Measurements from ENCODE around the gene NELFE. TPM values are rescaled to one million over a fixed set of nuclear protein-coding genes. Genes with fewer than 3 reads are reported as not detected.
A peak's percentile ranks its signal among the peaks of the same experiment; 100 is the strongest.
"Not testable (repeated sequence)": the region's sequence is repeated elsewhere in the genome, so short reads cannot be mapped to it uniquely, and the experiment has no call there.

NELFE gene, protein sequence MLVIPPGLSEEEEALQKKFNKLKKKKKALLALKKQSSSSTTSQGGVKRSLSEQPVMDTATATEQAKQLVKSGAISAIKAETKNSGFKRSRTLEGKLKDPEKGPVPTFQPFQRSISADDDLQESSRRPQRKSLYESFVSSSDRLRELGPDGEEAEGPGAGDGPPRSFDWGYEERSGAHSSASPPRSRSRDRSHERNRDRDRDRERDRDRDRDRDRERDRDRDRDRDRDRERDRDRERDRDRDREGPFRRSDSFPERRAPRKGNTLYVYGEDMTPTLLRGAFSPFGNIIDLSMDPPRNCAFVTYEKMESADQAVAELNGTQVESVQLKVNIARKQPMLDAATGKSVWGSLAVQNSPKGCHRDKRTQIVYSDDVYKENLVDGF
- total RNA-seq = 54.3 and 55.8 TPM in 2 replicates

DNA sequence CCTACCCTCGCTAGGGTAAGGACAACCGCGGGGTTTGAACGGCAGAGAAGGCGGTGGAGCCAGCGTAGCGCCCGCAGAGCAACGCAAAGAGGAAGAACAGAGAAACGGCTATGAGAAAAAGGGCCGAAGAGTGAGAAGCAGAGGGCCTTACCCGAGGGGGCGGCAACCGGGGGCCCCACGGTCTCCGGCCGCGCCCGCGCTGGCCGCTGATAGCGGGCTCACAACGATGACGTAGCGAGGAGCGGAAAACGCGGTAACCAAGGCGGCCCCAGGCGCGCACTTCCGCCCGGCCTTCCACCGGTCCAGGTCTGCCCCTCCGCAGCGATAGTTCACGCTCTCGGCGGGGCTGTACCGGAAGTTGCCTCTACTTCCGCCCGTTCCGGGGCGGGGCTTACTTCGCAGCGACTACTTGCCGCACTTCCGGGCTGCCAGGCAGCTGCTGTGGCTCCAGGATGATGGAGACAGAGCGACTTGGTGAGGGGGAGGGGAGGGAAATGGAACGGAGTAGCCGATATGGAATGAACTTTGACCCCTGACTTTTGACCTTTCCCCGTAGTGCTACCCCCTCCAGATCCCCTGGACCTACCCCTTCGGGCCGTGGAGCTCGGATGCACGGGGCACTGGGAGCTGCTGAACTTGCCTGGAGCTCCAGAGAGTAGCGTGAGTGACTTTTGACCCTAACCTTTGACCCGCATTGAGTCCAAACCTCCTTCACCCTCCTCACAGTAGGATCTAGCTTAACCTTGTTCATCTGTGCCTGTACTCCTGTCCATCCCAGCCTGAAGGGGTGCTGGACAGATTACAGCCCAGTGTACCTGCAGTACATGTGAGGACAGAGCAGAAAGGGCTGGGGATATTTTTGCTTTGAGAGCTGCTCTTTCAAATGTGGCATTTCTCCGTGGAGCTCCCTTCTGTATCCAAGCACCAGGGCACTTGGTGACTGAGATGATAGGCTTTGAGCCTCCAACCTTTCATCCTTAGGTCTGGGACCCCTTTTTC is at the start of gene NELFE, which contains the start of gene SKIC2:
Gene NELFE (minus strand): TSS at position 231 of the 999 bp plus-strand sequence. CDS start 525 bp downstream, outside the sequence.
Gene SKIC2 (plus strand): TSS at position 435 of the 999 bp plus-strand sequence. CDS start 18 bp downstream, at position 453.
- DNase-seq (ENCODE audit: low read depth in 2 of 2) = peak; percentile 99

DNA sequence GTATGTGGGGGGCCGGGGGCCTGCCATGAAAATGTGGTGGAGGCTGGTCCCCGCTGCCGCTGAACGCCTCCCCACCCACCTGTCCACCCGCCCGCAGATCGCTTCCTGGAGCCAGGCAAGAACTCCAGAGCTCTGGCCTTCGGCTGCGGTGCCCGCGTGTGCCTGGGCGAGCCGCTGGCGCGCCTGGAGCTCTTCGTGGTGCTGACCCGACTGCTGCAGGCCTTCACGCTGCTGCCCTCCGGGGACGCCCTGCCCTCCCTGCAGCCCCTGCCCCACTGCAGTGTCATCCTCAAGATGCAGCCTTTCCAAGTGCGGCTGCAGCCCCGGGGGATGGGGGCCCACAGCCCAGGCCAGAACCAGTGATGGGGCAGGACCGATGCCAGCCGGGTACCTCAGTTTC is 49.3 kb upstream of the NELFE start:
- not testable (repeated sequence) for DNase-seq (ENCODE audit: low read depth in 2 of 2)

DNA sequence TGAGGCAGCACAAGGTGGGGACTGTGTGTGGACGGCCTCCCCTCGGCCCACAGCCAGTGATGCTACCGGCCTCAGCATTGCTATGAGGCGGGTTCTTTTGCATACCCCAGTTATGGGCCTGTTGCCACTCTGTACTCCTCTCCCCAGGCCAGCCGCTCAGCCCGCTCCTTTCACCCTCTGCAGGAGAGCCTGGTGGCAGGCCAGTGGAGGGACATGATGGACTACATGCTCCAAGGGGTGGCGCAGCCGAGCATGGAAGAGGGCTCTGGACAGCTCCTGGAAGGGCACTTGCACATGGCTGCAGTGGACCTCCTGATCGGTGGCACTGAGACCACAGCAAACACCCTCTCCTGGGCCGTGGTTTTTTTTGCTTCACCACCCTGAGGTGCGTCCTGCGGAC is 48.3 kb upstream of the NELFE start:
- not testable (repeated sequence) for DNase-seq (ENCODE audit: low read depth in 2 of 2)

DNA sequence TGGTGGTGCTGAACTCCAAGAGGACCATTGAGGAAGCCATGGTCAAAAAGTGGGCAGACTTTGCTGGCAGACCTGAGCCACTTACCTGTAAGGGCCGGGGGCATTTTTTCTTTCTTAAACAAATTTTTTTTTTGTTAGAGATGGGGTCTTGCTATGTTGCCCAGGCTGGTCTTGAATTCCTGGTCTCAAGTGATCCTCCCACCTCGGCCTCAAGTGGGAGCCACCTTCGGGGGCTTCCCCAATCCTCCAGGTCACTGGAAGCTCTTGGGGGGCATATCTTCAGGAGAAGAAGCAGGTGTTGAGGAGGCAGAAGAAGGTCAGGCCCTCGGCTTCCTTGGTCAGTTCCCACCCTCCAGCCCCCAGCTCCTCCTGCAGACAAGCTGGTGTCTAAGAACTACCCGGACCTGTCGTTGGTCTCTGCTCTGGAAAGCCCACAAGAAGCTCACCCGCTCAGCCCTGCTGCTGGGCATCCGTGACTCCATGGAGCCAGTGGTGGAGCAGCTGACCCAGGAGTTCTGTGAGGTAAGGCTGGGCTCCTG is 47.3 kb upstream of the NELFE start:
- peak in 1 of 2 donors; percentile 0 for DNase-seq (ENCODE audit: low read depth in 2 of 2)

GRCh38 chr6:32005538-32005880 is 46.7 kb upstream of the NELFE start:
- peak in 1 of 2 donors; percentile 0 for DNase-seq (ENCODE audit: low read depth in 2 of 2)

GRCh38 chr6:32004864-32005537 is 46.2 kb upstream of the NELFE start:
- not testable (repeated sequence) for DNase-seq (ENCODE audit: low read depth in 2 of 2)

GRCh38 chr6:32004393-32004792 is 45.6 kb upstream of the NELFE start:
- DNase-seq (ENCODE audit: low read depth in 2 of 2) = not testable (repeated sequence)

- not testable (repeated sequence) for DNase-seq (ENCODE audit: low read depth in 2 of 2)
Observed at GRCh38 chr6:32003301-32003700, 44.5 kb upstream of the NELFE start.

- DNase-seq (ENCODE audit: low read depth in 2 of 2) = not testable (repeated sequence)
Observed at GRCh38 chr6:32002546-32003268, 43.9 kb upstream of the NELFE start.

DNA sequence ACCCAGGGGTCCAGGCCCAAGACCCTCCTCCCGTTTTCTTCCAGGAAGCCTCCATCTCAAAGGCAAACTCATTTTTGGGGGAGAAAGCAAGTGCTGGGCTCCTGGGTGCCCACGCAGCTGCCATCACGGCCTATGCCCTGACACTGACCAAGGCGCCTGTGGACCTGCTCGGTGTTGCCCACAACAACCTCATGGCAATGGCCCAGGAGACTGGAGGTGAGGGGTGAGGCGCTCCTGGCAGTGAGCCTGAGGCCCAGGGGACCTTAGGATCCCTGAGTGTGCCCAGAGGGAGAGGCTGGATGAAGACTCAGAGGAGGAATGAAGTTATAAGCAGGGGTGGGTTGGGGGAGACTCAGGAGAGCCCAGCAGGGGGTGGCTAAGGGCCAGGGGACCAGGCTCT is 37.6 kb upstream of the NELFE start:
- DNase-seq (ENCODE audit: low read depth in 2 of 2) = not testable (repeated sequence)

DNA sequence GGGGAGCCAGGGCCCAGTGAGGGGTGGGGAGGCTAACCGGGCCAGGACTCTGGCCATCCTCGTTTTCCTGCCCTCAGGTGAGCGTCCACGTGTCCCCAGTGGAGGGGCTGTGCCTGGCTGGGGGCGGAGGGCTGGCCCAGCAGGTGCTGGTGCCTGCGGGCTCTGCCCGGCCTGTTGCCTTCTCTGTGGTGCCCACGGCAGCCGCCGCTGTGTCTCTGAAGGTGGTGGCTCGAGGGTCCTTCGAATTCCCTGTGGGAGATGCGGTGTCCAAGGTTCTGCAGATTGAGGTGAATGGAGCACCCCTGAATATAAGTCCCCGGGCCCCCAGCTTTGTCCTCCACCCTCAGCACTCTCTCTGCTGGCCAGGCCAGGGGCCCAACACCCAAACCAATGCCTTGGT is 35.6 kb upstream of the NELFE start:
- DNase-seq (ENCODE audit: low read depth in 2 of 2) = not testable (repeated sequence)

DNA sequence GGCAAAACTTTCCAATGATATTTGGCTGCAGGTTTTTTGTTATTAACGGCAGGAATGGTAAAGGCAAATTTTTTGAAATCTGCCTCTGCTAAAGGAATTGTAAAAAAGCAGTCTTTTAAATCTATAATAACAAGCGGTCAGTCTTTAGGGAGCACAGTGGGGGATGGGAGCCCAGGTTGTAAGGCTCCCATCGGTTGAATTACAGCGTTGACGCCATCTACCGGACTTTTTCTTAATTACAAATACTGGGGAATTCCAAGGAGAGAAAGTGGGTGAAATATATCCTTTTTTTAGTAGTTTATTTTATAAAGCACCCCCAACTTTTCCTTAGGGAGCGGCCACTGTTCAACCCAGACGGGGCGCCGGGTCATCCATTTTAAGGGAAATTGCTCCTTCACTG is 30.6 kb upstream of the NELFE start:
- DNase-seq (ENCODE audit: low read depth in 2 of 2) = not testable (repeated sequence)

DNA sequence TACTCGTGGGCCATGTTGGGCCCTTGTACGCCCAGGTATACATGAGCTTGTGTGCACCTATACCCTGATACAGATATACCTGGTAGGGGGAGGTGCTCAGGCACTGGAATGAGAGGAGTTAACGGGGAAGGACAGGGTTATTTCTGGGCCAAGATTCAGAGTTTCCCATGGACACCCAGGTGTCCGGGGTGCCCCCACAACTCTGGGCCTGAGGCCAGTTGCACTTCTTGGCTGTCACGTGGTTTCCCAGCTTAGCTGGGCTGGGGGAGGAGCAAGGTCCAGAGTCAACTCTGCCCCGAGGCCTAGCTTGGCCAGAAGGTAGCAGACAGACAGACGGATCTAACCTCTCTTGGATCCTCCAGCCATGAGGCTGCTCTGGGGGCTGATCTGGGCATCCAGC is 23.0 kb upstream of the NELFE start, which contains the start of gene C4A:
Gene C4A (plus strand): TSS at position 314 of the 400 bp plus-strand sequence. CDS start 51 bp downstream, at position 365.
- not testable (repeated sequence) for DNase-seq (ENCODE audit: low read depth in 2 of 2)

GRCh38 chr6:31980998-31981397 is 22.2 kb upstream of the NELFE start:
- not testable (repeated sequence) for DNase-seq (ENCODE audit: low read depth in 2 of 2)

DNA sequence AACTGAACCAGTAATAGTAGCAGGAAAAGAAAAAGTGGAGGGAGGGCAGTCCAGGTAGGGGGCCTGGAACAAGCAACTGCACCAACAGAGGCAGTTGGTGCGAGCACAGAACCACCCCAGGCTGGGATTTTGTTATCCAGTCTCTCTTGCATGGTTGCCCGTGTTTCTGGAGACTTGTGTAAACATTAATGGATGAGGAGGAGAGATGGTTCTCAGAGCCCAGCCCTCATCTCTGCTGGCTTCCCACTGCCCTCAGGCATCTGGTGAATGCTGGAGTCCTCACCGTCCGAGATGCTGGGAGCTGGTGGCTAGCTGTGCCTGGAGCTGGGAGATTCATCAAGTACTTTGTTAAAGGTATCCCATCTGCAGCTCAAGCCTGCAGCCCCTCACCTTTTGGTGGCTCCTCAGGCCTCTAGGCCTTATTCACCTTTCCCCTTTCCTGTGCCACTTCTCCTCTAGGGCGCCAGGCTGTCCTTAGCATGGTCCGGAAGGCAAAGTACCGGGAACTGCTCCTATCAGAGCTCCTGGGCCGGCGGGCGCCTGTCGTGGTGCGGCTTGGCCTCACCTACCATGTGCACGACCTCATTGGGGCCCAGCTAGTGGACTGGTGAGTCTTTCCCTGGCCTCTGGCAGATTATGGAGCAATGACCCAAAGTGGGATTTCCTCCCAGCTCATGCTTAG is 21.6 kb upstream of the NELFE start:
- not testable (repeated sequence) for DNase-seq (ENCODE audit: low read depth in 2 of 2)

- DNase-seq (ENCODE audit: low read depth in 2 of 2) = no peak
Observed at GRCh38 chr6:31979238-31979898, 20.6 kb upstream of the NELFE start.

DNA sequence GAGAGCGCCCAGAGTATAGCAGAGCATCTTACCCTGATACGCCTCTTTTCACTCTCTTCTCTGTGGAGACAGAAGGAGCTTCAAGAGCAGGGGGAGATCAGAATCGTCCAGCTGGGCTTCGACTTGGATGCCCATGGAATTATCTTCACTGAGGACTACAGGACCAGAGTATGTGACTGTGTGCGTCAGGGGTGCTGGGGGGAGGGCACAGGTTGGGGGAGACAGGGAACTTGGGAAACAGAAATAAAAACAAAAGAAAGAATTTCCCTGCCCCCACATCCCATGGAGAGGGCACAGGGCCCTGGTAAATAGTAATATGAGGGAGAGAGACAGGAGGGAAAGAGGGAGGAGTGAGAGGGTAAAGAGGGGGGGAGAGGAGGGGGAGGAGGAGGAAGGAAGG is 20.1 kb upstream of the NELFE start:
- DNase-seq (ENCODE audit: low read depth in 2 of 2) = no peak

- DNase-seq (ENCODE audit: low read depth in 2 of 2) = no peak
Observed at GRCh38 chr6:31977816-31978431, 19.2 kb upstream of the NELFE start.

- not testable (repeated sequence) for DNase-seq (ENCODE audit: low read depth in 2 of 2)
Observed at GRCh38 chr6:31976065-31976464, 17.3 kb upstream of the NELFE start.
